H9 (cell line): ENCODE results near the gene TRANK1. TPM values are rescaled to one million over a fixed set of nuclear protein-coding genes. Genes with fewer than 3 reads are reported as not detected.

Source experiments
- DNase-seq: peaks from one replicate; pipeline ENCODE4 v3.0.0-alpha.2; 2017
- H2AFZ ChIP-seq: one replicate; pipeline ENCODE4 v1.6.1; 2013; ENCODE audit warnings: mild to moderate bottlenecking, low read length, control low read depth, moderate library complexity
- H2AK5ac ChIP-seq: 2 replicates; pipeline ENCODE4 v1.6.1; 2013; ENCODE audit warnings: low read length, control low read depth, mixed read lengths; ENCODE audit not compliant: insufficient read length
- H2BK120ac ChIP-seq: one replicate; pipeline ENCODE4 v1.6.1; 2013; ENCODE audit warnings: low read depth, mild to moderate bottlenecking, low read length, control low read depth, inconsistent platforms; ENCODE audit not compliant: poor library complexity, severe bottlenecking
- H2BK12ac ChIP-seq: 2 replicates; pipeline ENCODE4 v1.6.1; 2013; ENCODE audit warnings: low read length, control low read depth, mixed read lengths, low read depth; ENCODE audit not compliant: insufficient read length
- H2BK15ac ChIP-seq: 2 replicates; pipeline ENCODE4 v1.6.1; 2013; ENCODE audit warnings: low read depth, low read length, control low read depth
- H2BK20ac ChIP-seq: one replicate; pipeline ENCODE4 v1.6.1; 2013; ENCODE audit warnings: low read depth, mild to moderate bottlenecking, low read length, control low read depth, inconsistent platforms; ENCODE audit not compliant: poor library complexity, severe bottlenecking
- H2BK5ac ChIP-seq: 2 replicates; pipeline ENCODE4 v1.6.1; 2013; ENCODE audit warnings: low read length, control low read depth, mixed read lengths; ENCODE audit not compliant: insufficient read length
- H3K14ac ChIP-seq: 2 replicates; pipeline ENCODE4 v1.6.1; 2013; ENCODE audit warnings: low read length, control low read depth; ENCODE audit not compliant: insufficient read depth
- H3K18ac ChIP-seq: 2 replicates; pipeline ENCODE4 v1.6.1; 2013; ENCODE audit warnings: low read depth, mild to moderate bottlenecking, mixed read lengths, low read length, control low read depth; ENCODE audit not compliant: insufficient read length
- H3K23ac ChIP-seq: 2 replicates; pipeline ENCODE4 v1.6.1; 2013; ENCODE audit warnings: low read length, control low read depth, mixed read lengths, low read depth; ENCODE audit not compliant: insufficient read length
- H3K23me2 ChIP-seq: 2 replicates; pipeline ENCODE4 v1.6.1; 2013; ENCODE audit warnings: low read depth, mild to moderate bottlenecking, mixed read lengths, low read length, control low read depth; ENCODE audit not compliant: insufficient read length, poor library complexity, severe bottlenecking
- H3K27ac ChIP-seq: 2 replicates; pipeline ENCODE4 v1.5.1; 2013; ENCODE audit warnings: low read length, control low read depth, mixed read lengths, low read depth; ENCODE audit not compliant: insufficient read length
- H3K27me3 ChIP-seq: 2 replicates; pipeline ENCODE4 v1.6.1; 2013; ENCODE audit warnings: low read length, control low read depth, inconsistent platforms; ENCODE audit not compliant: insufficient read depth
- H3K4ac ChIP-seq: 2 replicates; pipeline ENCODE4 v1.6.1; 2013; ENCODE audit warnings: low read depth, mild to moderate bottlenecking, control low read depth, inconsistent platforms, low read length, moderate library complexity
- H3K4me1 ChIP-seq: 2 replicates; pipeline ENCODE4 v1.6.1; 2013; ENCODE audit warnings: low read length, control low read depth, inconsistent platforms; ENCODE audit not compliant: insufficient read depth
- H3K4me2 ChIP-seq: 2 replicates; pipeline ENCODE4 v1.6.1; 2013; ENCODE audit warnings: low read length, control low read depth, mixed read lengths; ENCODE audit not compliant: insufficient read length, insufficient read depth
- H3K56ac ChIP-seq: 2 replicates; pipeline ENCODE4 v1.6.1; 2013; ENCODE audit warnings: low read depth, mild to moderate bottlenecking, mixed read lengths, low read length, control low read depth; ENCODE audit not compliant: insufficient read length
- H3K79me1 ChIP-seq: 2 replicates; pipeline ENCODE4 v1.6.1; 2013; ENCODE audit warnings: low read depth, mild to moderate bottlenecking, moderate library complexity, low read length, control low read depth, inconsistent platforms; ENCODE audit not compliant: insufficient read depth, poor library complexity, severe bottlenecking
- H3K79me2 ChIP-seq: 2 replicates; pipeline ENCODE4 v1.6.1; 2013; ENCODE audit warnings: low read length, control low read depth, inconsistent platforms; ENCODE audit not compliant: insufficient read depth
- H3K9ac ChIP-seq: 2 replicates; pipeline ENCODE4 v1.6.1; 2013; ENCODE audit warnings: low read length, control low read depth, mixed read lengths; ENCODE audit not compliant: insufficient read length; ENCODE audit errors: extremely low read depth
- H3K9me3 ChIP-seq: one replicate; pipeline ENCODE4 v1.6.1; 2013; ENCODE audit warnings: low read depth, low read length, inconsistent platforms; ENCODE audit not compliant: control insufficient read depth
- H3T11ph ChIP-seq: one replicate; pipeline ENCODE4 v1.6.1; 2013; ENCODE audit warnings: mild to moderate bottlenecking, low read length, control low read depth, inconsistent platforms
- H4K20me1 ChIP-seq: one replicate; pipeline ENCODE4 v1.6.1; 2013; ENCODE audit not compliant: control insufficient read depth, insufficient read length, insufficient read depth
- H4K5ac ChIP-seq: 2 replicates; pipeline ENCODE4 v1.6.1; 2013; ENCODE audit warnings: low read depth, mild to moderate bottlenecking, mixed read lengths, low read length, control low read depth; ENCODE audit not compliant: insufficient read length
- H4K8ac ChIP-seq: replicated peaks from 2 replicates; pipeline ENCODE4 v1.6.1; 2013; ENCODE audit warnings: low read length, control low read depth, mixed read lengths, low read depth; ENCODE audit not compliant: insufficient read length
- H4K91ac ChIP-seq: 2 replicates; pipeline ENCODE4 v1.6.1; 2013; ENCODE audit warnings: low read depth, mild to moderate bottlenecking, moderate library complexity, mixed read lengths, low read length, control low read depth; ENCODE audit not compliant: insufficient read length
- H3K27ac Mint-ChIP-seq, 3 experiments: 2 replicates in 2 of 3; 3 replicates in 1 of 3; pipeline ENCODE4 v1.8.0; 2020 to 2021; ENCODE audit warnings: mixed read lengths in 3 of 3, mild to moderate bottlenecking in 1 of 3, moderate library complexity in 1 of 3
- H3K27me3 Mint-ChIP-seq: 2 replicates; pipeline ENCODE4 v1.8.0; 2021; ENCODE audit warnings: low read depth, mild to moderate bottlenecking, moderate library complexity, mixed read lengths
- H3K36me3 Mint-ChIP-seq, 3 experiments: 2 replicates in 2 of 3; 3 replicates in 1 of 3; pipeline ENCODE4 v1.8.0; 2020 to 2021; ENCODE audit warnings: low read depth in 3 of 3, mixed read lengths in 3 of 3; ENCODE audit not compliant: insufficient read depth in 1 of 3
- H3K4me1 Mint-ChIP-seq, 2 experiments: 2 replicates each; pipeline ENCODE4 v1.8.0; 2020; ENCODE audit warnings: mixed read lengths in 2 of 2
- H3K4me3 Mint-ChIP-seq, 2 experiments: 2 replicates in 1 of 2; 3 replicates in 1 of 2; pipeline ENCODE4 v1.8.0; 2020 to 2021; ENCODE audit warnings: mild to moderate bottlenecking in 2 of 2, mixed read lengths in 2 of 2, moderate library complexity in 1 of 2
- H3K9me3 Mint-ChIP-seq, 2 experiments: 2 replicates in 1 of 2; 3 replicates in 1 of 2; pipeline ENCODE4 v1.8.0; 2020; ENCODE audit warnings: mild to moderate bottlenecking in 2 of 2, mixed read lengths in 2 of 2, moderate library complexity in 1 of 2
- WGBS: extraction: QIAGEN DNeasy Blood & Tissue Kit; methylation state at CpG from one replicate; pipeline ENCODE4 v1.1.7; 2013; ENCODE audit warnings: missing lambda C conversion rate, low lambda C conversion rate, mixed read lengths; ENCODE audit not compliant: insufficient read length; ENCODE audit errors: extremely low coverage; 5-methylcytosine and 5-hydroxymethylcytosine counted together
- total RNA-seq: library from RNA; stranded (reverse); gene quantifications from 2 replicates; pipeline ENCODE4 v1.2.1, GENCODE V29; 2021
- TF ChIP-seq, protein P1 (sequence below): fragments of 200-600 bp; sonication (generic); conservative IDR thresholded peaks from 3 replicates; pipeline ENCODE4 v1.8.0; 2021; ENCODE audit warnings: antibody characterized with exemption, mild to moderate bottlenecking

The TRANK1 gene
- total RNA-seq, 1 experiment from 2014 or later = 5.9 TPM

DNA sequence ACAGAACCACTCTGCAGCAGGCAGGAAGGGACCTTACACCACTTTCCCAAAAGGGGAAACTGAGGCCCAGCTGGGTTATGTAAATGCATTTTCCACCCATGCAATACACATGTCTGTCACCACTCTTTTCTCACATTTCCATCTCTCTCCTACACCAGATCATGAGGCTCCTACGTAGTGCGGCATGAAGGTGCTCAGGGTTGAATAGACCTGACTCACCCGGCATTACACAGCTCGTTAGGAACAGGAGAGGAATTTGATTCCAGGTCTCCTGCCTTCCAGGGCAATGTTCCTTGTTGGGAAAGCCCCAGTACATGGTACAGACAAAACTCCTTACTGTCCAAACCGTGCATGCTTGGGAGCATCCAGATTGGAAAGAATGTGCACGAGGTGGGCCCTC, 118.6 kb downstream of the TRANK1 start:
- H4K20me1 ChIP-seq = no peaks in the 10 kb centered on the region
- H3K4ac ChIP-seq = no peak overlapping the region
- no CpG with 5 or more reads among the region's 6 CpGs for WGBS
- H3K4me2 ChIP-seq = no peak overlapping the region
- H2BK5ac ChIP-seq = no peak overlapping the region
- H2AFZ ChIP-seq = no peak overlapping the region
- H3T11ph ChIP-seq = no peak overlapping the region
- no peak overlapping the region for H3K9ac ChIP-seq
- H3K4me1 ChIP-seq = no peaks in the 10 kb centered on the region
- no peak overlapping the region for H2BK20ac ChIP-seq
- H3K27ac ChIP-seq = no peak overlapping the region
- H2AK5ac ChIP-seq = no peak overlapping the region
- no peak overlapping the region for H4K8ac ChIP-seq
- no peak overlapping the region for H3K18ac ChIP-seq
- peaks cover 11 to 14% of the 10 kb centered on the region in 2 experiments for H3K4me1 Mint-ChIP-seq
- no peak overlapping the region for H3K4me3 Mint-ChIP-seq
- H3K9me3 ChIP-seq = no peaks in the 10 kb centered on the region
- no peak overlapping the region for H3K23ac ChIP-seq
- no peaks in the 10 kb centered on the region for H3K9me3 Mint-ChIP-seq
- no peaks in the 10 kb centered on the region for H3K23me2 ChIP-seq
- H3K79me2 ChIP-seq = no peaks in the 10 kb centered on the region
- H3K79me1 ChIP-seq = no peaks in the 10 kb centered on the region
- no peak overlapping the region for H3K27ac Mint-ChIP-seq
- TF ChIP-seq, protein P1, sequence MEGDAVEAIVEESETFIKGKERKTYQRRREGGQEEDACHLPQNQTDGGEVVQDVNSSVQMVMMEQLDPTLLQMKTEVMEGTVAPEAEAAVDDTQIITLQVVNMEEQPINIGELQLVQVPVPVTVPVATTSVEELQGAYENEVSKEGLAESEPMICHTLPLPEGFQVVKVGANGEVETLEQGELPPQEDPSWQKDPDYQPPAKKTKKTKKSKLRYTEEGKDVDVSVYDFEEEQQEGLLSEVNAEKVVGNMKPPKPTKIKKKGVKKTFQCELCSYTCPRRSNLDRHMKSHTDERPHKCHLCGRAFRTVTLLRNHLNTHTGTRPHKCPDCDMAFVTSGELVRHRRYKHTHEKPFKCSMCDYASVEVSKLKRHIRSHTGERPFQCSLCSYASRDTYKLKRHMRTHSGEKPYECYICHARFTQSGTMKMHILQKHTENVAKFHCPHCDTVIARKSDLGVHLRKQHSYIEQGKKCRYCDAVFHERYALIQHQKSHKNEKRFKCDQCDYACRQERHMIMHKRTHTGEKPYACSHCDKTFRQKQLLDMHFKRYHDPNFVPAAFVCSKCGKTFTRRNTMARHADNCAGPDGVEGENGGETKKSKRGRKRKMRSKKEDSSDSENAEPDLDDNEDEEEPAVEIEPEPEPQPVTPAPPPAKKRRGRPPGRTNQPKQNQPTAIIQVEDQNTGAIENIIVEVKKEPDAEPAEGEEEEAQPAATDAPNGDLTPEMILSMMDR = no peak
- H2BK15ac ChIP-seq = no peak overlapping the region
- H4K91ac ChIP-seq = no peak overlapping the region
- DNase-seq = no peak
- H4K5ac ChIP-seq = no peak overlapping the region
- no peaks in the 10 kb centered on the region for H3K27me3 ChIP-seq
- H3K27me3 Mint-ChIP-seq = no peaks in the 10 kb centered on the region; the same call in 1 of the 2 replicates
- H3K14ac ChIP-seq = no peak overlapping the region
- H3K56ac ChIP-seq = no peak overlapping the region
- H3K36me3 Mint-ChIP-seq = peaks cover 0 to 2% (median 0%) of the 10 kb centered on the region in 3 experiments; a peak in 1 of 7 replicates
- H2BK120ac ChIP-seq = no peak overlapping the region
- no peak overlapping the region for H2BK12ac ChIP-seq
